Nephron (organoid): ENCODE measurements around the gene CYBB.
A peak's percentile ranks its signal among the peaks of the same experiment; 100 is the strongest.
"Not testable (repeated sequence)": the region's sequence is repeated elsewhere in the genome, so short reads cannot be mapped to it uniquely, and the experiment has no call there.

Source experiments
- H3K27ac Mint-ChIP-seq, 3 experiments: 2 replicates each; pipeline ENCODE4 v1.8.0; 2020; ENCODE audit warnings: mixed read lengths in 3 of 3, mild to moderate bottlenecking in 2 of 3, moderate library complexity in 1 of 3
- H3K27me3 Mint-ChIP-seq: 2 replicates; pipeline ENCODE4 v1.8.0; 2021; ENCODE audit warnings: low read depth, mild to moderate bottlenecking, moderate library complexity, mixed read lengths
- H3K36me3 Mint-ChIP-seq: 2 replicates; pipeline ENCODE4 v1.8.0; 2020; ENCODE audit warnings: low read depth, mixed read lengths
- H3K4me1 Mint-ChIP-seq: 2 replicates; pipeline ENCODE4 v1.8.0; 2020; ENCODE audit warnings: mixed read lengths
- H3K4me3 Mint-ChIP-seq, 3 experiments: 2 replicates each; pipeline ENCODE4 v1.8.0; 2020; ENCODE audit warnings: mild to moderate bottlenecking in 3 of 3, mixed read lengths in 3 of 3, moderate library complexity in 2 of 3
- H3K9me3 Mint-ChIP-seq: 2 replicates; pipeline ENCODE4 v1.8.0; 2020; ENCODE audit warnings: mixed read lengths
- CTCF ChIP-seq, 3 experiments: fragments of 200-600 bp; sonication (generic); IDR thresholded peaks; one replicate each; pipeline ENCODE4 v1.5.0; 2021; ENCODE audit warnings: antibody characterized with exemption in 3 of 3; ENCODE audit not compliant: unreplicated experiment in 3 of 3

Gene CYBB

GRCh38 chrX:37759878-37760418 lies 19.9 kb upstream of the CYBB start:
- Mint-ChIP-seq H3K4me3 (no peak overlapping the region), H3K27me3 (no peaks in the 10 kb centered on the region), H3K4me1 (no peaks in the 10 kb centered on the region), H3K36me3 (no peaks in the 10 kb centered on the region), H3K27ac (no peak overlapping the region), H3K9me3 (no peaks in the 10 kb centered on the region)
- no peak for TF ChIP-seq CTCF (IDR thresholded peaks at IDR 0.05; ENCODE audit: unreplicated experiment in 3 of 3)

- no peak for TF ChIP-seq CTCF (IDR thresholded peaks at IDR 0.05; ENCODE audit: unreplicated experiment in 3 of 3)
- Mint-ChIP-seq H3K27me3 (no peaks in the 10 kb centered on the region), H3K4me3 (no peak overlapping the region), H3K9me3 (peaks cover 6% of the 10 kb centered on the region), H3K27ac (no peak overlapping the region), H3K4me1 (no peaks in the 10 kb centered on the region), H3K36me3 (peaks cover 5% of the 10 kb centered on the region)
Observed at GRCh38 chrX:37763400-37763799, 16.5 kb upstream of the CYBB start.

- Mint-ChIP-seq H3K9me3 (peaks cover 9% of the 10 kb centered on the region), H3K27me3 (no peaks in the 10 kb centered on the region), H3K36me3 (peaks cover 5% of the 10 kb centered on the region), H3K4me1 (no peaks in the 10 kb centered on the region), H3K27ac (peak overlapping the region; percentile 7 to 35 (median 23)), H3K4me3 (no peak overlapping the region)
- TF ChIP-seq CTCF (IDR thresholded peaks at IDR 0.05; ENCODE audit: unreplicated experiment in 3 of 3): no peak
Observed at GRCh38 chrX:37765507-37765906, 14.4 kb upstream of the CYBB start.

GRCh38 chrX:37767430-37767829 lies 12.4 kb upstream of the CYBB start:
- Mint-ChIP-seq H3K4me3 (no peak overlapping the region), H3K4me1 (no peaks in the 10 kb centered on the region), H3K9me3 (peaks cover 12% of the 10 kb centered on the region), H3K36me3 (peaks cover 5% of the 10 kb centered on the region), H3K27me3 (no peaks in the 10 kb centered on the region), H3K27ac (no peak overlapping the region)
- no peak for TF ChIP-seq CTCF (IDR thresholded peaks at IDR 0.05; ENCODE audit: unreplicated experiment in 3 of 3)

GRCh38 chrX:37768866-37769265 lies 11.0 kb upstream of the CYBB start:
- H3K9me3 Mint-ChIP-seq: peaks cover 12% of the 10 kb centered on the region
- not testable (repeated sequence) for H3K27me3 Mint-ChIP-seq

GRCh38 chrX:37776283-37776986 lies 3.4 kb upstream of the CYBB start:
- Mint-ChIP-seq H3K4me1 (no peaks in the 10 kb centered on the region), H3K27me3 (no peaks in the 10 kb centered on the region), H3K36me3 (no peaks in the 10 kb centered on the region), H3K27ac (no peak overlapping the region), H3K4me3 (no peak overlapping the region), H3K9me3 (no peaks in the 10 kb centered on the region)
- no peak for TF ChIP-seq CTCF (IDR thresholded peaks at IDR 0.05; ENCODE audit: unreplicated experiment in 3 of 3)

More at GRCh38 chrX:37768866-37769265, 11.0 kb upstream of the CYBB start:
- not testable (repeated sequence) for H3K4me1 Mint-ChIP-seq, H3K4me3 Mint-ChIP-seq, H3K27ac Mint-ChIP-seq, H3K36me3 Mint-ChIP-seq
